Immature natural killer cell (primary cell): ENCODE data around the gene CCDC167. TPM values are rescaled to one million over a fixed set of nuclear protein-coding genes. Genes with fewer than 3 reads are reported as not detected.
"Not testable (repeated sequence)": the region's sequence is repeated elsewhere in the genome, so short reads cannot be mapped to it uniquely, and the experiment has no call there.

ENCODE experiments used
- DNase-seq, 3 donors: peaks; one replicate each; pipeline ENCODE4 v3.0.0; 2022; ENCODE audit warnings: mixed read lengths in 1 of 3
- H3K27ac Mint-ChIP-seq, 6 donors: one replicate each; pipeline ENCODE4 v1.8.0; 2020; ENCODE audit warnings: mixed read lengths in 6 of 6, mild to moderate bottlenecking in 5 of 6, inconsistent platforms in 4 of 6, moderate library complexity in 3 of 6
- H3K27me3 Mint-ChIP-seq, 3 donors: one replicate each; pipeline ENCODE4 v1.8.0; 2020 to 2021; ENCODE audit warnings: low read depth in 3 of 3, mild to moderate bottlenecking in 3 of 3, mixed read lengths in 3 of 3, moderate library complexity in 3 of 3, inconsistent platforms in 1 of 3
- H3K36me3 Mint-ChIP-seq, 3 donors: one replicate each; pipeline ENCODE4 v1.8.0; 2020; ENCODE audit warnings: mixed read lengths in 3 of 3, inconsistent platforms in 2 of 3, mild to moderate bottlenecking in 2 of 3
- H3K4me1 Mint-ChIP-seq, 2 donors: one replicate each; pipeline ENCODE4 v1.8.0; 2020; ENCODE audit warnings: inconsistent platforms in 2 of 2, mild to moderate bottlenecking in 2 of 2, mixed read lengths in 2 of 2, moderate library complexity in 1 of 2
- H3K4me3 Mint-ChIP-seq, 5 donors: one replicate each; pipeline ENCODE4 v1.8.0; 2020; ENCODE audit warnings: mild to moderate bottlenecking in 5 of 5, mixed read lengths in 5 of 5, inconsistent platforms in 3 of 5, moderate library complexity in 3 of 5
- H3K9me3 Mint-ChIP-seq, 6 donors: one replicate each; pipeline ENCODE4 v1.8.0; 2020; ENCODE audit warnings: mild to moderate bottlenecking in 6 of 6, mixed read lengths in 6 of 6, inconsistent platforms in 4 of 6, moderate library complexity in 3 of 6
- polyA plus RNA-seq, 3 donors: library from polyadenylated mRNA; unstranded; fragments of 300-500 nt; fragmentation: Illumina TruSeq; gene quantifications; one replicate each; pipeline ENCODE4 v1.2.3, GENCODE V29; 2021

Gene CCDC167
- polyA plus RNA-seq, 3 donors from 2014 or later: 78.7 to 115 (median 79.3) TPM

DNA sequence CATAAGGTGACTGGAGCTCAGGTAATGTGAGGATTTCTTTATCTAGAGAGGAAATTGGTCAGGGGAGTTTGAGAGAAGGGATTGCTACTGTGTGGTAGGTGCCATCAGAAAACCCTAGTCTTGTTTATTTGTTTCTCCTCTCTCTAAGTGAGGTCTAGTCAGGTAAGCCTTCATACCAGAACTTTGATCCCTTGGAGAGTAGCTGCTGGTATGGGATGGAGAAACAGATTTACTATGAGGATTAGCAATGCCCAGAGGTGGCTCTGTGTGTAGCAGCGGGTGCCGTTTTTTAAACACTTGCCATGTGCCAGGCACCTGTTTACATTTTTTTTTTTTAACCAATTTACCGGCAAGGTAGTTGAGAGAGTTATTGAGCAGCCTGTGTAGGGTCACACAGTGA lies 47.2 kb downstream of the CCDC167 start:
- no peak for DNase-seq
- Mint-ChIP-seq H3K27me3 (no peaks in the 10 kb centered on the region), H3K9me3 (no peaks in the 10 kb centered on the region), H3K4me1 (peaks cover 8 to 15% of the 10 kb centered on the region in 2 donors), H3K27ac (peak overlapping the region in 1 of 6 donors; percentile 41), H3K36me3 (peaks cover 35 to 61% (median 50%) of the 10 kb centered on the region in 3 donors), H3K4me3 (no peak overlapping the region)

GRCh38 chr6:37451441-37452193 lies 48.1 kb downstream of the CCDC167 start:
- no peak overlapping the region for H3K27ac Mint-ChIP-seq
- no peaks in the 10 kb centered on the region for H3K27me3 Mint-ChIP-seq
- H3K36me3 Mint-ChIP-seq: peaks cover 31 to 60% (median 54%) of the 10 kb centered on the region in 3 donors
- no peak overlapping the region for H3K4me3 Mint-ChIP-seq
- H3K9me3 Mint-ChIP-seq: no peaks in the 10 kb centered on the region
- peaks cover 7% of the 10 kb centered on the region in 2 donors for H3K4me1 Mint-ChIP-seq
- DNase-seq: no peak

DNA sequence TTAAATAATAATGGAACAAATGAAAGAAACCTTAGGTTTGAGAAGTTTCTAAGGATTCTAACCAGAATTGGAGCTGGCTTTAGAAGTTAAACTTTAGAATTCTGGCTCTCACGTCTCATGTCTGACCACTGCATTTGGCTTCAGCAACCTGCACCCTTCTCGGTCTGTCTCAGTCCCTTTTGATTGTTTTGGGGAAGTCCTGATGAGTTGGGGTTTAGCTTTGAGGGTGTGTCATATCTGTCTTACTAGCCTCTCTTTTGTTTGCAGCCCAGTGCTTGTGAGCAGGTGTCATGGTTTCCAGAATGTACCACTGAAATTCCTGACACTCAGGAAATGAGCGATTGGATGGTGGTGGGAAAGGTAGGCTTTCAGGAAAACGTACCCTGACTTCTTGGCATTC lies 49.7 kb downstream of the CCDC167 start:
- H3K9me3 Mint-ChIP-seq: no peaks in the 10 kb centered on the region
- peaks cover 36 to 64% (median 56%) of the 10 kb centered on the region in 3 donors for H3K36me3 Mint-ChIP-seq
- no peak overlapping the region for H3K27ac Mint-ChIP-seq
- no peak for DNase-seq
- peaks cover 6 to 7% of the 10 kb centered on the region in 2 donors for H3K4me1 Mint-ChIP-seq
- H3K4me3 Mint-ChIP-seq: no peak overlapping the region
- H3K27me3 Mint-ChIP-seq: no peaks in the 10 kb centered on the region

- H3K9me3 Mint-ChIP-seq, H3K27me3 Mint-ChIP-seq, DNase-seq: not testable (repeated sequence)
- Mint-ChIP-seq H3K36me3 (peaks cover 21 to 39% (median 25%) of the 10 kb centered on the region in 3 donors), H3K4me3 (peak overlapping the region; percentile 87 to 98 (median 90)), H3K4me1 (peaks cover 25 to 27% of the 10 kb centered on the region in 2 donors), H3K27ac (peak overlapping the region; percentile 94 to 99 (median 96))
Observed at GRCh38 chr6:37443216-37443542, 56.5 kb downstream of the CCDC167 start.

DNA sequence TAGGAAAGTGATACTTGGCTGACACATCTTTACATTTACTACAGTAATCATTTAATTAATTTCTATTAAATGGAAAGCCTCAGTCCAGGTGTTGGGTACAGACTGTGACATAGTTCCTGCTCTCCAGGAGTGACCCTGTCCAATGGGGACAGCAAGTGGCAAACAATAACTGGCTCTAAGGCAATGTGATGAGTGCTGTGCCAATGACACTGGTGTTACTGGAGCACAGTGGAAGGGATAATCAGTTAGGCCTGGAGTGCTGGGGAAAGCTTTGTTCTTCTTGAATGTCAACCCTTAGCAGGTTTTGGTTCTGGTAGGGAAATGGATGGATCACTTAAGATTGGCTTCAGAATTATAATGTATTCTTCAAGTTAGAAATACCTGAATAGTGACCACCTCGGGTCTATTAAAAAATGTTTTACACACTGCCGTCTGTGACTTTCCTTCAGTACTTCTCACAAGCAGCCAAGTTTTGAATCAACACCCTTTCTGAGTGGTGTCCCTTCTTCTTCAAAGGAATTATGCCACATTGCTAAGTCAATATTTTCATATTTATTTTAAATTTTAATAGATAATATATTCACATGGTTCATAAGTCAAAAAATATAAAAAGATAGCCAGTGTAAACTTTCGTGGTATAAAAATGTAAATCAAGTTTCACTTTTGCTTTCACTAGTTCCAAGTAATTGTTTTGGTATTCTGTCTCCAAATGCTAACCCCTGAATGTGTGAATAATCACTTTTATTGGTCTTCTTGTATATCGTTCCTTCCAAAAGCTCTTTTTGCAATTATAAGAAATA lies 57.1 kb downstream of the CCDC167 start:
- no peaks in the 10 kb centered on the region for H3K9me3 Mint-ChIP-seq
- peak overlapping the region; percentile 87 to 98 (median 90) for H3K4me3 Mint-ChIP-seq
- peaks cover 25 to 31% of the 10 kb centered on the region in 2 donors for H3K4me1 Mint-ChIP-seq
- DNase-seq: peak; percentile 26 to 28 (median 27)
- H3K27me3 Mint-ChIP-seq: no peaks in the 10 kb centered on the region
- peaks cover 25 to 43% (median 28%) of the 10 kb centered on the region in 3 donors for H3K36me3 Mint-ChIP-seq
- H3K27ac Mint-ChIP-seq: peak overlapping the region; percentile 94 to 99 (median 96)

DNA sequence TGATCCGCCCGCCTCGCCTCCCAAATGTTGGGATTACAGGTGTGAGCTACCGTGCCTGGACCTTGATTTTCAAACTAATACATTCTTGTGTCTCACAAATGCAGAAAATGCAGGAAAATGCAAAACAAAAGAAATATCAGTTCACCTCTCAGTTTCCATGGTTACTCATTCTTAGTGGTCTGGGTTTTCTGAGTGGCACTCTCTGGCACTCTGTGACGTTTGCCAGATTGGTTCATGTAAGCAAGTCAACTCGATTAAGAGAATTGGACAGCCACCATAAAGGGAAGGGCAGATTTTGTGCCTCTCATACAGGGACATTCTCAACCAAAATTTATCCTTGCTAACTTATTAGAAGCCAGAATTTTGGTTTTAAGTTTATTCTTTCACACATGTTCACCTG lies 58.0 kb downstream of the CCDC167 start:
- peaks cover 27 to 37% of the 10 kb centered on the region in 2 donors for H3K4me1 Mint-ChIP-seq
- H3K27ac Mint-ChIP-seq: peak overlapping the region; percentile 61 to 99 (median 96)
- no peaks in the 10 kb centered on the region for H3K27me3 Mint-ChIP-seq
- no peaks in the 10 kb centered on the region for H3K9me3 Mint-ChIP-seq
- DNase-seq: no peak
- H3K4me3 Mint-ChIP-seq: peak overlapping the region in 1 of 5 donors; percentile 40
- peaks cover 27 to 39% (median 30%) of the 10 kb centered on the region in 3 donors for H3K36me3 Mint-ChIP-seq

DNA sequence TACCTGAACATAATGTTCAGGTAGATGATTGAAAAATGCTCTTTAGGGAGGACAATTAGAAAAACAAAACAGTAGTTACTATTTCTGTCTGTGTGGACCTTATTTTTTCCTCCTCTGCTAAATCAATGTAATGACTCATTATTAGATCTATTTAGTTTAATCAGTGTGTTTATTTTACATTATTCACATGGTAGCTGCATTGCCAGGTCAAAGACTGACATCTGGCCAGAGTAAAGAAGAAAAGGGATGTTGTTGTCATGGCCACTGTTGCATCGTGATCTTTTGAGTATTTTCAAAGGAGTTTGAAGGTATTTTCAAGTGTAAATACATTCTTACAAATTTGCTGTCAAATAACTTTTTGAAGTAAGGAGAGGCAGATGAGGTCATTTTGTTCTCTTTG lies 60.8 kb downstream of the CCDC167 start:
- H3K36me3 Mint-ChIP-seq: peaks cover 19 to 24% (median 20%) of the 10 kb centered on the region in 3 donors
- H3K4me1 Mint-ChIP-seq: peaks cover 37 to 64% of the 10 kb centered on the region in 2 donors
- H3K9me3 Mint-ChIP-seq: no peaks in the 10 kb centered on the region

GRCh38 chr6:37435816-37436215 lies 63.9 kb downstream of the CCDC167 start:
- no peak for DNase-seq
- peak overlapping the region in 2 of 5 donors; percentile 26 to 47 for H3K4me3 Mint-ChIP-seq
- peaks cover 29 to 59% of the 10 kb centered on the region in 2 donors for H3K4me1 Mint-ChIP-seq
- peak overlapping the region in 5 of 6 donors; percentile 20 to 98 (median 62) for H3K27ac Mint-ChIP-seq
- H3K36me3 Mint-ChIP-seq: peaks cover 16 to 19% (median 17%) of the 10 kb centered on the region in 3 donors
- peaks cover 10 to 24% (median 19%) of the 10 kb centered on the region in 3 donors for H3K27me3 Mint-ChIP-seq
- H3K9me3 Mint-ChIP-seq: no peaks in the 10 kb centered on the region

More for the DNA sequence above, 60.8 kb downstream of the CCDC167 start:
- DNase-seq: no peak
- H3K27me3 Mint-ChIP-seq: peaks cover 0 to 2% (median under 1%) of the 10 kb centered on the region in 3 donors
- no peak overlapping the region for H3K4me3 Mint-ChIP-seq
- no peak overlapping the region for H3K27ac Mint-ChIP-seq

DNA sequence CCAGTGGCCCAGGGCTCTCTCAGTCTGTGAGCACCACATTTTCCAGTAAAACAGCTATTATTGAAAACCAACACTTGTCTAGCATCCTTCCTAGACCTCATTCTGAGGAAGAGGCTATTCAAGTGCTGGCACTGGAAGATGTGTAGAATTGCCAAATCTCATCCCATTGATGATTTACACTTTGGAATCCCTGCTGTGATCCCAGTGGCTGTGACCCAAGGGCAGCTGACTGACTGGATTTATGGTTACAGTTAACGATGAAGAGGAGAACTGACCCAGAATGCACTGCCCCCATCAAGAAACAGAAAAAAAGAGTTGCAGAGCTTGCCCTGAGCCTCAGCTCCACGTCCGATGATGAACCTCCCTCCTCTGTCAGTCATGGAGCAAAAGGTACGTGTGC lies 64.3 kb downstream of the CCDC167 start:
- Mint-ChIP-seq H3K27ac (peak overlapping the region in 5 of 6 donors; percentile 20 to 98 (median 68)), H3K27me3 (peaks cover 10 to 24% (median 19%) of the 10 kb centered on the region in 3 donors), H3K36me3 (peaks cover 16 to 19% (median 17%) of the 10 kb centered on the region in 3 donors), H3K4me1 (peaks cover 29 to 59% of the 10 kb centered on the region in 2 donors), H3K9me3 (no peaks in the 10 kb centered on the region), H3K4me3 (peak overlapping the region in 3 of 5 donors; percentile 26 to 65 (median 47))
- no peak for DNase-seq

DNA sequence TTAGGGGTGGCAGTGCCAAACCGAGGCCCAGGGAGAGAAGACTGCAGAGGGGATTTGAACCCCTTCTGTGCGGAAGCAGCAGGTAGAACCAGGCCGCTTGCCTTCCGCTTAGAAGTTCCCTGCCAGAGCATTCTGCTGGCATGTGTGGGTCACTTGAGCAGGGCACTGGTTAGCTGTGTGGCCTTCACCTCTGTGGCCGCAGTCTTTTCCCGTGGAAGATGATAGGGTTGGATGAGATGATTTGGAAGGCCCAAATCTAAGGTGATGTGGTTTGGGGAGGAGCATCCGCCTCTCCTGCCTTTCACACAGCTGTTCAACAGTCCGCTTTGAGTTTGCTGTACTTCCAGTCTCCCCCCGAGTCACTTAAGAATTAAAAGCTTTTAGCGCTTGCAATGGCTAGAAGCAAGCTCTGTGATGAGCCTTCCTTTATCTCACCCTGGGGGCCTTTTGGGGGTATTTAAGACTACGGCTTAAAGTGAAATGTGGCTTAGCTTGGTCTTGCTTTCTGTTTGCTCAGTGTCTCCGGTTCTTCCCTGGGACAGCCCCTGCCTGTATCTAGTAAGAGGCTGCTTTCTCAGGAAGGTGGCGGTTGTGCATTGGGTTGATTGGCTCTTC lies 65.9 kb downstream of the CCDC167 start:
- DNase-seq: peak; percentile 26 to 34 (median 31)
- Mint-ChIP-seq H3K36me3 (peaks cover 16 to 21% (median 17%) of the 10 kb centered on the region in 3 donors), H3K9me3 (no peaks in the 10 kb centered on the region), H3K4me3 (peak overlapping the region; percentile 85 to 94 (median 92)), H3K27ac (peak overlapping the region; percentile 97 to 98 (median 98)), H3K27me3 (peaks cover 11 to 24% (median 21%) of the 10 kb centered on the region in 3 donors), H3K4me1 (peaks cover 25 to 52% of the 10 kb centered on the region in 2 donors)

Other genes with a start within 250 kb of the CCDC167 start
- gene TBC1D22B, start 242.1 kb downstream of the CCDC167 start, polyA plus RNA-seq: 1 to 10 TPM; 4.3 to 8.4 (median 7.2) TPM
- under 1 TPM in 2 of 3 donors, not detected in 1; 0.23 to 0.32 TPM for gene TMEM217, start 241.7 kb downstream of the CCDC167 start, polyA plus RNA-seq
- 10 to 100 TPM; 15.2 to 26.4 (median 25.8) TPM for gene RNF8, start 145.9 kb downstream of the CCDC167 start, polyA plus RNA-seq
- gene CMTR1, start 66.7 kb downstream of the CCDC167 start, polyA plus RNA-seq: 10 to 100 TPM; 15.8 to 29.6 (median 24.0) TPM
- 1 to 10 TPM in 1 of 3 donors, under 1 TPM in 1, not detected in 1; 0.72 to 2.4 TPM for gene MDGA1, start 198.0 kb upstream of the CCDC167 start, polyA plus RNA-seq